IPS DF 6.9 (cell line): ENCODE measurements around the gene NCAPH2.
A peak's percentile ranks its signal among the peaks of the same experiment; 100 is the strongest.

ENCODE experiments used
- DNase-seq: peaks from one replicate; pipeline ENCODE4 v3.0.0-alpha.2; 2013; ENCODE audit warnings: low read depth, low spot score
- H3K27ac ChIP-seq: one replicate; pipeline ENCODE4 v1.5.1; 2013; ENCODE audit warnings: low read length, control low read depth
- H3K27me3 ChIP-seq: 2 replicates; pipeline ENCODE4 v1.6.1; 2013; ENCODE audit warnings: mild to moderate bottlenecking, low read length; ENCODE audit not compliant: control insufficient read depth, insufficient read depth
- H3K36me3 ChIP-seq: 2 replicates; pipeline ENCODE4 v1.6.1; 2013; ENCODE audit warnings: low read length; ENCODE audit not compliant: control insufficient read depth, insufficient read depth
- H3K4me1 ChIP-seq: 2 replicates; pipeline ENCODE4 v1.6.1; 2013; ENCODE audit warnings: low read length; ENCODE audit not compliant: control insufficient read depth, insufficient read depth
- H3K4me3 ChIP-seq: 2 replicates; pipeline ENCODE4 v1.5.1; 2013; ENCODE audit warnings: mild to moderate bottlenecking, low read length
- H3K9me3 ChIP-seq: 2 replicates; pipeline ENCODE4 v1.6.1; 2013; ENCODE audit warnings: low read length, inconsistent platforms; ENCODE audit not compliant: control insufficient read depth, insufficient read depth
- whole genome bisulfite sequencing: extraction: QIAGEN DNeasy Blood & Tissue Kit; methylation state at CpG from one replicate; pipeline ENCODE4 v1.1.7; 2013; ENCODE audit warnings: mixed read lengths, missing lambda C conversion rate; ENCODE audit not compliant: insufficient read length, insufficient coverage; 5-methylcytosine and 5-hydroxymethylcytosine counted together

Gene NCAPH2

GRCh38 chr22:50551160-50551752 is 43.2 kb downstream of the NCAPH2 start:
- Histone ChIP-seq H3K4me1 (peaks cover 1% of the 10 kb centered on the region; the same call in 1 of the 2 replicates), H3K27me3 (no peaks in the 10 kb centered on the region), H3K4me3 (no peak overlapping the region), H3K36me3 (no peaks in the 10 kb centered on the region), H3K27ac (no peak overlapping the region), H3K9me3 (no peaks in the 10 kb centered on the region)
- no CpG with 5 or more reads among the region's 11 CpGs for WGBS
- no peak for DNase-seq

GRCh38 chr22:50553310-50553709 is 45.3 kb downstream of the NCAPH2 start:
- Histone ChIP-seq H3K36me3 (no peaks in the 10 kb centered on the region), H3K27me3 (no peaks in the 10 kb centered on the region), H3K9me3 (no peaks in the 10 kb centered on the region), H3K27ac (no peak overlapping the region), H3K4me3 (no peak overlapping the region), H3K4me1 (peaks cover 1% of the 10 kb centered on the region; the same call in 1 of the 2 replicates)
- no CpG with 5 or more reads among the region's 8 CpGs for WGBS
- DNase-seq, result no peak

GRCh38 chr22:50556703-50557102 is 48.7 kb downstream of the NCAPH2 start:
- no CpG with 5 or more reads among the region's 5 CpGs for WGBS
- H3K27me3 ChIP-seq, result no peaks in the 10 kb centered on the region
- H3K9me3 ChIP-seq, result no peaks in the 10 kb centered on the region
- no peak overlapping the region for H3K4me3 ChIP-seq
- no peak overlapping the region for H3K27ac ChIP-seq
- no peaks in the 10 kb centered on the region for H3K36me3 ChIP-seq
- no peaks in the 10 kb centered on the region for H3K4me1 ChIP-seq
- DNase-seq, result no peak

- no peaks in the 10 kb centered on the region for H3K9me3 ChIP-seq
- no peaks in the 10 kb centered on the region for H3K4me1 ChIP-seq
- no peak overlapping the region for H3K4me3 ChIP-seq
- DNase-seq, result no peak
- no peak overlapping the region for H3K27ac ChIP-seq
- WGBS, result no CpG with 5 or more reads among the region's 3 CpGs
- H3K27me3 ChIP-seq, result no peaks in the 10 kb centered on the region
- H3K36me3 ChIP-seq, result no peaks in the 10 kb centered on the region
Observed at GRCh38 chr22:50560034-50560433, 52.0 kb downstream of the NCAPH2 start.

- H3K27me3 ChIP-seq, result no peaks in the 10 kb centered on the region
- no peak for DNase-seq
- H3K4me3 ChIP-seq, result no peak overlapping the region
- H3K27ac ChIP-seq, result no peak overlapping the region
- no peaks in the 10 kb centered on the region for H3K9me3 ChIP-seq
- no peaks in the 10 kb centered on the region for H3K36me3 ChIP-seq
- no CpG with 5 or more reads among the region's 34 CpGs for WGBS
- H3K4me1 ChIP-seq, result no peaks in the 10 kb centered on the region
Observed at GRCh38 chr22:50561401-50562358, 53.7 kb downstream of the NCAPH2 start.

GRCh38 chr22:50562523-50563412 is 54.7 kb downstream of the NCAPH2 start, which contains the start of gene SYCE3:
Gene SYCE3, minus strand, starts transcription at chr22:50562919. Its CDS starts 6,514 bp downstream, at chr22:50556405.
- no peaks in the 10 kb centered on the region for H3K4me1 ChIP-seq
- no peak within 1 kb of the TSS for H3K27ac ChIP-seq
- H3K27me3 ChIP-seq, result no peaks in the 10 kb centered on the region
- no peaks in the 10 kb centered on the region for H3K36me3 ChIP-seq
- H3K9me3 ChIP-seq, result no peaks in the 10 kb centered on the region
- no CpG with 5 or more reads among the region's 61 CpGs for WGBS
- peak within 1 kb of the TSS; percentile 29; the same call in 1 of the 2 replicates for H3K4me3 ChIP-seq
- DNase-seq, result peak; percentile 84

GRCh38 chr22:50563413-50564160 is 55.6 kb downstream of the NCAPH2 start:
- Histone ChIP-seq H3K9me3 (no peaks in the 10 kb centered on the region), H3K27ac (no peak overlapping the region), H3K27me3 (no peaks in the 10 kb centered on the region), H3K36me3 (0 out of 2 replicates have a peak, but pooled peaks cover 1% of the 10 kb centered on the region), H3K4me3 (peak overlapping the region; percentile 29; the same call in 1 of the 2 replicates), H3K4me1 (no peaks in the 10 kb centered on the region)
- DNase-seq, result no peak
- no CpG with 5 or more reads among the region's 17 CpGs for WGBS

GRCh38 chr22:50564289-50564688 is 56.3 kb downstream of the NCAPH2 start:
- WGBS, result no CpG with 5 or more reads among the region's 11 CpGs
- peaks cover 6% of the 10 kb centered on the region; the same call in 1 of the 2 replicates for H3K36me3 ChIP-seq
- no peak for DNase-seq
- no peaks in the 10 kb centered on the region for H3K9me3 ChIP-seq
- H3K27me3 ChIP-seq, result no peaks in the 10 kb centered on the region
- H3K4me3 ChIP-seq, result no peak overlapping the region
- H3K27ac ChIP-seq, result no peak overlapping the region
- H3K4me1 ChIP-seq, result no peaks in the 10 kb centered on the region

GRCh38 chr22:50567721-50568252 is 59.8 kb downstream of the NCAPH2 start:
- Histone ChIP-seq H3K27ac (no peak overlapping the region), H3K4me3 (no peak overlapping the region), H3K36me3 (peaks cover 24% of the 10 kb centered on the region), H3K4me1 (no peaks in the 10 kb centered on the region), H3K27me3 (no peaks in the 10 kb centered on the region), H3K9me3 (no peaks in the 10 kb centered on the region)
- DNase-seq, result no peak
- WGBS, result no CpG with 5 or more reads among the region's 7 CpGs
